HepG2 (cell line): Measurements from ENCODE around the gene COPS7A. TPM values are rescaled to one million over a fixed set of nuclear protein-coding genes. Genes with fewer than 3 reads are reported as not detected.

Experiments
- ARNTL ChIP-seq: sonication (generic); formaldehyde crosslinking; IDR thresholded peaks from 2 replicates; pipeline ENCODE4 v1.4.0; 2020; ENCODE audit warnings: mild to moderate bottlenecking, missing genetic modification reagents
- ASH2L ChIP-seq: fragments of 300-600, 200-600 bp; sonication (generic); IDR thresholded peaks from 2 replicates; pipeline ENCODE4 v1.7.0; 2017; ENCODE audit warnings: low read depth, mild to moderate bottlenecking, moderate library complexity, mixed read lengths, low read length; ENCODE audit not compliant: insufficient read length
- ATF2 ChIP-seq: sonication (generic); formaldehyde crosslinking; IDR thresholded peaks from 2 replicates; pipeline ENCODE4 v1.4.0; 2020; ENCODE audit warnings: missing genetic modification reagents
- CBFB ChIP-seq: sonication (generic); formaldehyde crosslinking; IDR thresholded peaks from 2 replicates; pipeline ENCODE4 v1.4.0; 2020; ENCODE audit warnings: missing genetic modification reagents
- FOSL2 ChIP-seq: sonication (generic); formaldehyde crosslinking; IDR thresholded peaks from 2 replicates; pipeline ENCODE4 v1.4.0; 2020; ENCODE audit warnings: missing genetic modification reagents
- GFI1 ChIP-seq: sonication (generic); formaldehyde crosslinking; IDR thresholded peaks from 2 replicates; pipeline ENCODE4 v1.5.0; 2020; ENCODE audit warnings: missing genetic modification reagents, mild to moderate bottlenecking, borderline replicate concordance
- GPN1 ChIP-seq: sonication (generic); formaldehyde crosslinking; IDR thresholded peaks from 2 replicates; pipeline ENCODE4 v1.5.1; 2020; ENCODE audit warnings: missing genetic modification reagents, borderline replicate concordance
- HNRNPH1 ChIP-seq: fragments of 200-400 bp; formaldehyde crosslinking; optimal IDR thresholded peaks from 2 replicates; pipeline ENCODE3; 2017; ENCODE audit warnings: mild to moderate bottlenecking, low read depth, low read length
- IRX3 ChIP-seq: sonication (generic); formaldehyde crosslinking; IDR thresholded peaks from 2 replicates; pipeline ENCODE4 v1.8.1; 2023; ENCODE audit warnings: mild to moderate bottlenecking, low read depth, missing genetic modification reagents, borderline replicate concordance
- MAZ ChIP-seq, 2 experiments: sonication (generic) in 1 of 2; formaldehyde crosslinking in 1 of 2; IDR thresholded peaks; 2 replicates each; pipeline versions ENCODE4 v1.5.0 to v1.6.1; 2012 to 2020; ENCODE audit warnings: low read depth in 2 of 2, mild to moderate bottlenecking in 2 of 2, borderline replicate concordance in 1 of 2, improper control_type of control experiment in 1 of 2, low read length in 1 of 2, missing genetic modification reagents in 1 of 2, moderate library complexity in 1 of 2
- MLX ChIP-seq: IDR thresholded peaks from 2 replicates; pipeline ENCODE4 v1.6.1; 2016
- MZF1 ChIP-seq: sonication (generic); formaldehyde crosslinking; IDR thresholded peaks from 2 replicates; pipeline ENCODE4 v1.8.1; 2023; ENCODE audit warnings: mild to moderate bottlenecking, missing genetic modification reagents, borderline replicate concordance
- NFE2 ChIP-seq: sonication (generic); formaldehyde crosslinking; IDR thresholded peaks from 2 replicates; pipeline ENCODE4 v1.4.0; 2020; ENCODE audit warnings: missing genetic modification reagents
- STAT5B ChIP-seq: sonication (generic); formaldehyde crosslinking; IDR thresholded peaks from 2 replicates; pipeline ENCODE4 v1.4.0; 2020; ENCODE audit warnings: missing genetic modification reagents
- THAP7 ChIP-seq: sonication (generic); formaldehyde crosslinking; IDR thresholded peaks from 2 replicates; pipeline ENCODE4 v1.8.1; 2023; ENCODE audit warnings: mild to moderate bottlenecking, missing genetic modification reagents
- TOE1 ChIP-seq: sonication (generic); formaldehyde crosslinking; IDR thresholded peaks from 2 replicates; pipeline ENCODE4 v1.4.0; 2020; ENCODE audit warnings: mild to moderate bottlenecking, missing genetic modification reagents
- ZBTB10 ChIP-seq: sonication (generic); formaldehyde crosslinking; IDR thresholded peaks from 2 replicates; pipeline ENCODE4 v1.4.0; 2020; ENCODE audit warnings: missing genetic modification reagents, borderline replicate concordance
- ZNF24 ChIP-seq: fragments of 450-650 bp; IDR thresholded peaks from 2 replicates; pipeline ENCODE4 v1.6.1; 2017; ENCODE audit warnings: antibody characterized with exemption, mild to moderate bottlenecking
- ZNF253 ChIP-seq: sonication (generic); formaldehyde crosslinking; IDR thresholded peaks from 2 replicates; pipeline ENCODE4 v1.8.0; 2022; ENCODE audit warnings: mild to moderate bottlenecking, missing genetic modification reagents, borderline replicate concordance
- ZNF34 ChIP-seq: sonication (generic); formaldehyde crosslinking; IDR thresholded peaks from 2 replicates; pipeline ENCODE4 v1.4.0; 2020; ENCODE audit warnings: mild to moderate bottlenecking, missing genetic modification reagents, borderline replicate concordance
- ZNF350 ChIP-seq: sonication (generic); formaldehyde crosslinking; IDR thresholded peaks from 2 replicates; pipeline ENCODE4 v1.4.0; 2020; ENCODE audit warnings: mild to moderate bottlenecking, low read depth, missing genetic modification reagents, borderline replicate concordance
- ZNF460 ChIP-seq: sonication (generic); formaldehyde crosslinking; IDR thresholded peaks from 2 replicates; pipeline ENCODE4 v1.5.1; 2020; ENCODE audit warnings: missing genetic modification reagents, mild to moderate bottlenecking, borderline replicate concordance
- ZNF562 ChIP-seq: sonication (generic); formaldehyde crosslinking; IDR thresholded peaks from 2 replicates; pipeline ENCODE4 v1.8.0; 2022; ENCODE audit warnings: missing genetic modification reagents, borderline replicate concordance
- ZNF644 ChIP-seq: IDR thresholded peaks from 2 replicates; pipeline ENCODE4 v1.6.1; 2016; ENCODE audit warnings: low read depth
- ZNF766 ChIP-seq: sonication (generic); formaldehyde crosslinking; IDR thresholded peaks from 2 replicates; pipeline ENCODE4 v1.5.0; 2020; ENCODE audit warnings: missing genetic modification reagents, borderline replicate concordance
- ZNF878 ChIP-seq: sonication (generic); formaldehyde crosslinking; IDR thresholded peaks from 2 replicates; pipeline ENCODE4 v1.8.1; 2023; ENCODE audit warnings: mild to moderate bottlenecking, missing genetic modification reagents, moderate library complexity
- ZSCAN21 ChIP-seq: sonication (generic); formaldehyde crosslinking; IDR thresholded peaks from 2 replicates; pipeline ENCODE4 v1.8.0; 2022; ENCODE audit warnings: mild to moderate bottlenecking, missing genetic modification reagents, moderate library complexity, borderline replicate concordance
- polyA plus RNA-seq, 8 experiments: library from polyadenylated mRNA; depleted of rRNA in 3 of 8; stranded (reverse) in 7 of 8; unstranded in 1 of 8; fragments of >200 nt; fragmentation: Illumina TruSeq in 4 of 8; extraction: Trizol in 4 of 8; gene quantifications; 2 replicates each; pipeline versions ENCODE4 v1.2.1 to v1.2.3, GENCODE V29; 2011 to 2016; ENCODE audit warnings: low read depth in 4 of 8, missing spikeins in 1 of 8, mixed read lengths in 1 of 8; ENCODE audit not compliant: insufficient read depth in 1 of 8
- total RNA-seq, 5 experiments: library from RNA; depleted of rRNA; stranded (reverse); fragments of >200 nt; fragmentation: Illumina TruSeq; extraction: Trizol; gene quantifications; 2 replicates each; pipeline ENCODE4 v1.2.3, GENCODE V29; 2016; ENCODE audit warnings: low read depth in 1 of 5

Gene COPS7A
- total and polyA plus RNA-seq, 2 of the 13 experiments (the other 11 are each of a cell fraction or from before 2014, with no cell fraction given): 40.0 to 73.6 TPM

GRCh38 chr12:6688543-6688998, 35.3 kb upstream of the COPS7A start (continued):
- no peak for TF ChIP-seq MAZ (IDR thresholded peaks at IDR 0.05; ENCODE audit: borderline replicate concordance, low read depth, low read length)
- no peak for TF ChIP-seq MAZ (CRISPR knock-in tag; IDR thresholded peaks at IDR 0.05; ENCODE audit: low read depth)
- no peak for TF ChIP-seq ZNF34 (CRISPR knock-in tag)
- TF ChIP-seq IRX3 (CRISPR knock-in tag): no peak
- TF ChIP-seq MLX (CRISPR knock-in tag): no peak
- no peak for TF ChIP-seq ASH2L
- TF ChIP-seq ZBTB10 (CRISPR knock-in tag): no peak
- no peak for TF ChIP-seq ZNF253 (CRISPR knock-in tag)
- no peak for TF ChIP-seq ZNF644
- TF ChIP-seq ZNF24: no peak
- no peak for TF ChIP-seq THAP7 (CRISPR knock-in tag)
- no peak for TF ChIP-seq NFE2
- no peak for TF ChIP-seq ZNF878 (CRISPR knock-in tag)
- TF ChIP-seq GFI1 (CRISPR knock-in tag): no peak
- no peak for TF ChIP-seq CBFB (CRISPR knock-in tag)
- TF ChIP-seq GPN1 (CRISPR knock-in tag): no peak
- TF ChIP-seq ZNF562 (CRISPR knock-in tag): no peak
- TF ChIP-seq ZNF766 (CRISPR knock-in tag): no peak
- no peak; the same call in 1 of the 2 replicates for TF ChIP-seq ZNF350 (CRISPR knock-in tag)
- TF ChIP-seq ZNF460: no peak
- peak; percentile 29 for TF ChIP-seq ARNTL (CRISPR knock-in tag)
- no peak for TF ChIP-seq MZF1 (CRISPR knock-in tag)
- no peak for TF ChIP-seq ZSCAN21 (CRISPR knock-in tag)
- TF ChIP-seq ATF2 (CRISPR knock-in tag): no peak
- TF ChIP-seq STAT5B (CRISPR knock-in tag): no peak
- no peak for TF ChIP-seq HNRNPH1
- no peak for TF ChIP-seq TOE1 (CRISPR knock-in tag)
- TF ChIP-seq FOSL2 (CRISPR knock-in tag): no peak
